Parathyroid adenoma (tissue), 2 donors: ENCODE results near the gene NPIPB2.
"Not testable (repeated sequence)": the region's sequence is repeated elsewhere in the genome, so short reads cannot be mapped to it uniquely, and the experiment has no call there.

ENCODE experiments used
- H2AFZ ChIP-seq: fragments of 300-600 bp; sonication (generic); one replicate; pipeline ENCODE4 v1.7.0; 2017; ENCODE audit warnings: antibody characterized with exemption, mild to moderate bottlenecking
- H3K27ac ChIP-seq: fragments of 300-600 bp; sonication (generic); one replicate; pipeline ENCODE4 v1.7.0; 2017
- H3K27me3 ChIP-seq: fragments of 300-600 bp; sonication (generic); one replicate; pipeline ENCODE4 v1.7.0; 2017; ENCODE audit warnings: low read length; ENCODE audit not compliant: control insufficient read depth, insufficient read depth
- H3K36me3 ChIP-seq: fragments of 300-600 bp; sonication (generic); one replicate; pipeline ENCODE4 v1.7.0; 2017; ENCODE audit warnings: low read length; ENCODE audit not compliant: control insufficient read depth, insufficient read depth
- H3K4me1 ChIP-seq: fragments of 300-600 bp; sonication (generic); one replicate; pipeline ENCODE4 v1.7.0; 2017; ENCODE audit warnings: control low read depth
- H3K4me2 ChIP-seq: fragments of 300-600 bp; sonication (generic); one replicate; pipeline ENCODE4 v1.7.0; 2017; ENCODE audit warnings: low read length
- H3K4me3 ChIP-seq: fragments of 300-600 bp; sonication (generic); one replicate; pipeline ENCODE4 v1.7.0; 2017; ENCODE audit warnings: low read depth, low read length
- H3K79me2 ChIP-seq: fragments of 300-600 bp; sonication (generic); one replicate; pipeline ENCODE4 v1.7.0; 2017; ENCODE audit warnings: control low read depth
- H3K9ac ChIP-seq: fragments of 300-600 bp; sonication (generic); one replicate; pipeline ENCODE4 v1.7.0; 2017; ENCODE audit warnings: mild to moderate bottlenecking
- H3K9me3 ChIP-seq: fragments of 300-600 bp; sonication (generic); one replicate; pipeline ENCODE4 v1.7.0; 2017; ENCODE audit warnings: low read length; ENCODE audit not compliant: control insufficient read depth
- CTCF ChIP-seq: fragments of 300-600 bp; sonication (generic); IDR thresholded peaks from one replicate; pipeline ENCODE4 v1.7.0; 2017; ENCODE audit warnings: antibody characterized with exemption, mild to moderate bottlenecking
- donor health status: primary hyperparathyroidism.

NPIPB2 gene

GRCh38 chr16:11957591-11958395 lies 15.9 kb upstream of the NPIPB2 start:
- no peak overlapping the region for H3K4me2 ChIP-seq
- no peaks in the 10 kb centered on the region for H3K9me3 ChIP-seq
- H3K27ac ChIP-seq: no peak overlapping the region
- H2AFZ ChIP-seq: no peak overlapping the region
- no peaks in the 10 kb centered on the region for H3K79me2 ChIP-seq
- H3K27me3 ChIP-seq: no peaks in the 10 kb centered on the region
- no peak overlapping the region for H3K4me3 ChIP-seq
- H3K36me3 ChIP-seq: no peaks in the 10 kb centered on the region
- TF ChIP-seq CTCF: no peak
- H3K9ac ChIP-seq: no peak overlapping the region
- peaks cover 4% of the 10 kb centered on the region for H3K4me1 ChIP-seq

- H3K27me3 ChIP-seq: no peaks in the 10 kb centered on the region
- H3K9ac ChIP-seq: no peak overlapping the region
- no peak overlapping the region for H3K4me2 ChIP-seq
- H3K36me3 ChIP-seq: no peaks in the 10 kb centered on the region
- H3K4me1 ChIP-seq: peaks cover 4% of the 10 kb centered on the region
- H3K79me2 ChIP-seq: no peaks in the 10 kb centered on the region
- no peak overlapping the region for H3K27ac ChIP-seq
- no peak for TF ChIP-seq CTCF
- no peak overlapping the region for H2AFZ ChIP-seq
- no peaks in the 10 kb centered on the region for H3K9me3 ChIP-seq
- no peak overlapping the region for H3K4me3 ChIP-seq
These were observed 14.7 kb upstream of the NPIPB2 start for GRCh38 chr16:11956558-11956957.

GRCh38 chr16:11955713-11956123 lies 13.9 kb upstream of the NPIPB2 start:
- no peaks in the 10 kb centered on the region for H3K36me3 ChIP-seq
- H3K27ac ChIP-seq: no peak overlapping the region

GRCh38 chr16:11953576-11953975 lies 11.7 kb upstream of the NPIPB2 start:
- not testable (repeated sequence) for H3K79me2 ChIP-seq, H3K36me3 ChIP-seq, H3K4me3 ChIP-seq, H3K27me3 ChIP-seq, H3K4me2 ChIP-seq, H3K27ac ChIP-seq, H3K4me1 ChIP-seq, H3K9ac ChIP-seq, H2AFZ ChIP-seq, H3K9me3 ChIP-seq

More at GRCh38 chr16:11955713-11956123, 13.9 kb upstream of the NPIPB2 start:
- no peak overlapping the region for H2AFZ ChIP-seq
- H3K4me3 ChIP-seq: no peak overlapping the region
- no peak for TF ChIP-seq CTCF
- H3K4me1 ChIP-seq: peaks cover 4% of the 10 kb centered on the region
- H3K9ac ChIP-seq: no peak overlapping the region
- H3K4me2 ChIP-seq: no peak overlapping the region
- no peaks in the 10 kb centered on the region for H3K27me3 ChIP-seq
- no peaks in the 10 kb centered on the region for H3K9me3 ChIP-seq
- H3K79me2 ChIP-seq: no peaks in the 10 kb centered on the region

- no peak overlapping the region for H3K27ac ChIP-seq
- no peak overlapping the region for H3K9ac ChIP-seq
- H3K4me1 ChIP-seq: no peaks in the 10 kb centered on the region
- H3K4me2 ChIP-seq: no peak overlapping the region
- no peak overlapping the region for H2AFZ ChIP-seq
- no peaks in the 10 kb centered on the region for H3K79me2 ChIP-seq
- no peak overlapping the region for H3K4me3 ChIP-seq
- no peak for TF ChIP-seq CTCF
- no peaks in the 10 kb centered on the region for H3K27me3 ChIP-seq
- H3K36me3 ChIP-seq: no peaks in the 10 kb centered on the region
- no peaks in the 10 kb centered on the region for H3K9me3 ChIP-seq
These were observed 8.5 kb upstream of the NPIPB2 start for GRCh38 chr16:11950388-11950787.
